ENCODE data around the gene CARD10. TPM values are rescaled to one million over a fixed set of nuclear protein-coding genes. Genes with fewer than 3 reads are reported as not detected.

CARD10 gene
- total and polyA plus RNA-seq, 2 of the 8 experiments (the other 6 are each of a cell fraction or from before 2014, with no cell fraction given): 13.5 to 14.4 TPM

DNA sequence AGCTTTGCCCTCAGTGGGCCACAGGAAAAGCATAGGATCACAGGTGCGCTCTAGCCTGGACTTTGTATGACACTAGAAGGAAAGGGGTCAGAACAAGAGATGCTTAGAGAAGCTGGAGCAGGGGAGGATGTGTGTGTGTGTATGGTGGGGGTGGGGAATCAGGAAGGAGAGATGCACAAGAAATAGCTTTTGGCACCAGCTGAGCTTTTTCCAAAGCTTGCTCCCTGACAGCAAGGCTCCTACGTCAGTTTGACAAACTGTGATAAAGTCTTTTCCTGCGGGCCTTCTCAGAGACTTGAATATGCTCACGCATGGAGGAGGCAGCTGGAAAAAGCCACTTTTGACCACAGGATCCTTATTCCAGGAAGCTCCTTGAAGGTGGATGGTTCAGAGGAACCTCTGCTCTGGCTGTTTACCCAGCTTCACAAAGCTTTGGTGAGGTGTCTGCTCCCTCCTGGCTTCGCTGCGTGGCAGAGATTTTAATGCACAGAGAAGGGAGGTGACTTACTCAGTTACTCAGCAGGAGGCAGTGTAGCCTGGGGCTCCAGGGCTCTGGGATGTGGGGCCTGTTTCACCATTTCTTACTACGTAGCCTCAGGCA, 45.0 kb upstream of the CARD10 start (continued):
- no peak for TF ChIP-seq RNF2 (IDR thresholded peaks at IDR 0.05; ENCODE audit: borderline replicate concordance, low read depth, low read length, missing control alignments, poor library complexity, severe bottlenecking)
- TF ChIP-seq TAF7 (optimal IDR thresholded peaks at IDR 0.05; ENCODE audit: borderline replicate concordance, low read depth, low read length): no peak
